ENCODE data around the gene ZNF689.

ZNF689 gene

GRCh38 chr16:30656388-30656787, 46.2 kb upstream of the ZNF689 start:
- H3K4me3 ChIP-seq (ENCODE audit: low read depth, low read length), result no peak overlapping the region
- 0 out of 2 replicates have a peak, but pooled peaks cover 3% of the 10 kb centered on the region for H3K4me1 ChIP-seq
- H3K27me3 ChIP-seq, result no peaks in the 10 kb centered on the region
- no peak for DNase-seq
- no peaks in the 10 kb centered on the region for H3K9me3 ChIP-seq
- TF ChIP-seq CTCF (IDR thresholded peaks at IDR 0.05; ENCODE audit: low read depth, low read length), result no peak
- 0 out of 2 replicates have a peak, but pooled peaks cover 7% of the 10 kb centered on the region for H3K36me3 ChIP-seq

- DNase-seq, result no peak
- no peak for TF ChIP-seq CTCF (IDR thresholded peaks at IDR 0.05; ENCODE audit: low read depth, low read length)
- Histone ChIP-seq H3K27me3 (no peaks in the 10 kb centered on the region), H3K4me3 (ENCODE audit: low read depth, low read length) (no peak overlapping the region), H3K36me3 (0 out of 2 replicates have a peak, but pooled peaks cover 7% of the 10 kb centered on the region), H3K4me1 (0 out of 2 replicates have a peak, but pooled peaks cover 3% of the 10 kb centered on the region), H3K9me3 (no peaks in the 10 kb centered on the region)
Observed at GRCh38 chr16:30655815-30656347, 45.7 kb upstream of the ZNF689 start.

- no peak overlapping the region for H3K4me3 ChIP-seq (ENCODE audit: low read depth, low read length)
- no peak for DNase-seq
- H3K27me3 ChIP-seq, result no peaks in the 10 kb centered on the region
- H3K9me3 ChIP-seq, result no peaks in the 10 kb centered on the region
- TF ChIP-seq CTCF (IDR thresholded peaks at IDR 0.05; ENCODE audit: low read depth, low read length), result no peak
- 0 out of 2 replicates have a peak, but pooled peaks cover 7% of the 10 kb centered on the region for H3K36me3 ChIP-seq
- peaks cover 5% of the 10 kb centered on the region; the same call in 1 of the 2 replicates for H3K4me1 ChIP-seq
Observed at GRCh38 chr16:30654856-30655255, 44.7 kb upstream of the ZNF689 start.

GRCh38 chr16:30652718-30653117, 42.5 kb upstream of the ZNF689 start:
- TF ChIP-seq CTCF (IDR thresholded peaks at IDR 0.05; ENCODE audit: low read depth, low read length), result no peak
- no peaks in the 10 kb centered on the region for H3K27me3 ChIP-seq
- DNase-seq, result no peak
- H3K9me3 ChIP-seq, result no peaks in the 10 kb centered on the region
- H3K4me1 ChIP-seq, result peaks cover 5% of the 10 kb centered on the region; the same call in 1 of the 2 replicates
- H3K36me3 ChIP-seq, result 0 out of 2 replicates have a peak, but pooled peaks cover 7% of the 10 kb centered on the region
- no peak overlapping the region; the same call in 1 of the 2 replicates for H3K4me3 ChIP-seq (ENCODE audit: low read depth, low read length)

- Histone ChIP-seq H3K9me3 (no peaks in the 10 kb centered on the region), H3K4me3 (ENCODE audit: low read depth, low read length) (peak overlapping the region; percentile 95), H3K4me1 (peaks cover 2% of the 10 kb centered on the region; the same call in 1 of the 2 replicates), H3K36me3 (0 out of 2 replicates have a peak, but pooled peaks cover 7% of the 10 kb centered on the region), H3K27me3 (no peaks in the 10 kb centered on the region)
- TF ChIP-seq CTCF (IDR thresholded peaks at IDR 0.05; ENCODE audit: low read depth, low read length), result no peak
- DNase-seq, result no peak
Observed at GRCh38 chr16:30652005-30652296, 41.8 kb upstream of the ZNF689 start.

- DNase-seq, result peak; percentile 79
Observed at GRCh38 chr16:30651124-30652004, 41.2 kb upstream of the ZNF689 start.

More at GRCh38 chr16:30651124-30652004, 41.2 kb upstream of the ZNF689 start:
- Histone ChIP-seq H3K4me1 (peaks cover 2% of the 10 kb centered on the region; the same call in 1 of the 2 replicates), H3K4me3 (ENCODE audit: low read depth, low read length) (peak overlapping the region; percentile 95), H3K9me3 (no peaks in the 10 kb centered on the region), H3K27me3 (no peaks in the 10 kb centered on the region), H3K36me3 (0 out of 2 replicates have a peak, but pooled peaks cover 7% of the 10 kb centered on the region)
- peak; percentile 45 for TF ChIP-seq CTCF (IDR thresholded peaks at IDR 0.05; ENCODE audit: low read depth, low read length)
